HUES48 (cell line): ENCODE measurements around the gene ARFGEF2.

Experiments
- H3K27ac ChIP-seq: one replicate; pipeline ENCODE4 v1.7.0; 2013; ENCODE audit warnings: low read depth, low read length, inconsistent platforms
- H3K27me3 ChIP-seq: 2 replicates; pipeline ENCODE4 v1.6.1; 2013; ENCODE audit warnings: mild to moderate bottlenecking, low read length; ENCODE audit not compliant: control insufficient read depth, insufficient read depth
- H3K36me3 ChIP-seq: 2 replicates; pipeline ENCODE4 v1.6.1; 2013; ENCODE audit warnings: low read length; ENCODE audit not compliant: control insufficient read depth, insufficient read depth
- H3K4me1 ChIP-seq: 2 replicates; pipeline ENCODE4 v1.6.1; 2013; ENCODE audit warnings: mild to moderate bottlenecking, low read length; ENCODE audit not compliant: control insufficient read depth, insufficient read depth
- H3K4me3 ChIP-seq: 2 replicates; pipeline ENCODE4 v1.5.1; 2013; ENCODE audit warnings: mild to moderate bottlenecking, low read depth, low read length
- H3K9ac ChIP-seq: 2 replicates; pipeline ENCODE4 v1.6.1; 2013; ENCODE audit warnings: mild to moderate bottlenecking, low read depth, low read length, moderate library complexity
- H3K9me3 ChIP-seq: 2 replicates; pipeline ENCODE4 v1.6.1; 2013; ENCODE audit warnings: low read length; ENCODE audit not compliant: control insufficient read depth, insufficient read depth

Gene ARFGEF2

DNA sequence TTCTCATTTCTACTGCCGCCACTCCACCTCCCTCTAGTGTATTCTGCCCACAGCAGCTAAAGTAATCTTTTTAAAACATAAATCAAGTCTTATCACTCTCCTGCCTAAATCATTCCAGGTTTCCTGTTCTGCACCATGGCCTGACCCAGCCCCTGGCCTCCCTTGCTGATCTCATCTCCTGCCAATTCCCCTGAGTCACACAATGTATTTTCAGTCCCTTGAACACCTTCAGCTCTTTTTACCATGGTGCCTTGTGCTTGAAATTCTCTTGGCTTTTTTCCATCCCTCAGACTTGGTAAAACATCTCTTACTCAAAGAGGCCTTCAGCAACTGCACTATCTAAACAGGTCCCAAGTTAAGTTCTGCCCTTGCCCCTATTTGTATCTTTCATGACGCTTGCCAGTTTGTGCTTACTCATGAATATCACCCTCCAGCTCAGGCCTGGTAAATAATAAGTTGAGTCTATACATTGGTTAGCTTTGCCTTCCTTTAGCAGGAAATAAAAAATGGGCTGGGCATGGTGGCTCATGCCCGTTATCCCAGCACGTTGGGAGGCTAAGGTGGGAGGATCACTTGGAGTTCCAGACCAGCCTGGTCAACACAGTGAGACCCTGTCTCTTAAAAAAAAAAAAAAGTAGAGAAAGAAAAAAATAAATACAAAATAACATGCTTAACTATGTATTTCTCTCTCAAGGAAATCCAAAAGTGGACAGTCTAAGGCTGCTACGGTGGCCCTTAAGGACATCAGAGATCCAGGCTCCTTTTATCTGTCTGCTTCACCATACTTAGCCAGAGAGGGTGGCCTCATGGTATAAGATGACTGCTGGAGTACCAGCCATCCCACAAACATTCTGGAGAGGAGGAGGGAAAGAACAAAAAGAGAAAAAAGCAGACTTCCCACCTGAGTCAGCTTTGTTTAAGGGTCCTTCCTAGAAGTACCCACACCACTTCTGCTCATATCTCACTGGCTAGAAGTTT, 62.2 kb downstream of the ARFGEF2 start:
- H3K27ac ChIP-seq = no peak overlapping the region
- no peak overlapping the region for H3K4me3 ChIP-seq
- peaks cover 64% of the 10 kb centered on the region for H3K36me3 ChIP-seq

DNA sequence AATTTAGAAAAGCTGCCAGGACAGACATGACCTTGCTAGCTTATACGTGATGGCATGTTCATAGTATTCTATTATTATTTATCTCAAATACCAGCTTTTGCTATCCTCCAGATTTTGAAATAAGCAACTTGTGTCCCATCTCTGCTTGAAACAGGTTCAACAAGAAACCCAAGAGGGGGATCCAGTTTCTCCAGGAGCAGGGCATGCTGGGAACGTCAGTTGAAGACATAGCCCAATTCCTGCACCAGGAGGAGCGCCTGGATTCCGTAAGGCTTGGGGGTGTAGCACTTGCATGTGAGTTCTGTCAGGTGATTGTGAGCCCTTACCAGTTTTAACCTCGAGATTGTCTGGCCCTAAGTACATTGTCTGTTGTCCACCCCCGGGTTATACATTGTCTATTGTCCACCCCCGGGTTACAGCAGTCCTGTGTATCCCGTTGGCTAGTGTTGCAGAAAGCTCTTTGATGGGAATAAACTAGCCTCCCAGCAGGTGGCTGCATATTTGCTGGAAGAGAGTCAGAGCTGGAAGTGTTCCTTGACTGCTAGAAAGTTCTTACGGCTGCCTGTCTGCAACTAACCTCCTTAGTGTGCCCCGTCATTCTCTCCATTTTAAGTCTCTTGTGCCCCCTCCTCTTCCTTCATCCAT, 63.2 kb downstream of the ARFGEF2 start:
- H3K4me3 ChIP-seq = no peak overlapping the region
- H3K27me3 ChIP-seq = no peaks in the 10 kb centered on the region
- peaks cover 74% of the 10 kb centered on the region for H3K36me3 ChIP-seq
- no peaks in the 10 kb centered on the region for H3K4me1 ChIP-seq
- no peak overlapping the region for H3K9ac ChIP-seq
- no peak overlapping the region for H3K27ac ChIP-seq
- H3K9me3 ChIP-seq = peaks cover 13% of the 10 kb centered on the region

More for the DNA sequence above, 62.2 kb downstream of the ARFGEF2 start:
- Histone ChIP-seq H3K27me3 (no peaks in the 10 kb centered on the region), H3K4me1 (no peaks in the 10 kb centered on the region), H3K9ac (no peak overlapping the region), H3K9me3 (peaks cover 13% of the 10 kb centered on the region)

DNA sequence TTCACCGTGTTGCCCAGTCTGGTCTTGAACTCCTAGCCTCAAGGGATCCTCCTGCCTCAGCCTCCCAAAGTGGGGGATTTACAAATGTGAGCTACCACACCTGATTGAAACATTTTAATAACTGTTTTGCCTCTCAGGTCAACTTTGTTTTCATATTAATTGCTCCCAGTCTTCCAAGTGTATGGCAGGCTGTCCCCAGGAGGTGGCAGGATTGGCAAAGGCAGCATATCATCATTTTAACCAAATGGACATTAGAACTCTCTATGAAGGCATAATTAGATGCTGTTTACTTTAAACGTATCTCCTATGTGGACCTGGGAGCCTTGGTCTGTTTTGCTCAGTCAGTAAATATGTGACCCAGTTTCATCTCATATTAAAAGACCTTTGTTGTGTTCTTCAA, 65.4 kb downstream of the ARFGEF2 start:
- Histone ChIP-seq H3K4me3 (no peak overlapping the region), H3K27me3 (no peaks in the 10 kb centered on the region), H3K27ac (no peak overlapping the region), H3K9me3 (peaks cover 13% of the 10 kb centered on the region), H3K4me1 (no peaks in the 10 kb centered on the region), H3K9ac (no peak overlapping the region), H3K36me3 (peaks cover 95% of the 10 kb centered on the region)

DNA sequence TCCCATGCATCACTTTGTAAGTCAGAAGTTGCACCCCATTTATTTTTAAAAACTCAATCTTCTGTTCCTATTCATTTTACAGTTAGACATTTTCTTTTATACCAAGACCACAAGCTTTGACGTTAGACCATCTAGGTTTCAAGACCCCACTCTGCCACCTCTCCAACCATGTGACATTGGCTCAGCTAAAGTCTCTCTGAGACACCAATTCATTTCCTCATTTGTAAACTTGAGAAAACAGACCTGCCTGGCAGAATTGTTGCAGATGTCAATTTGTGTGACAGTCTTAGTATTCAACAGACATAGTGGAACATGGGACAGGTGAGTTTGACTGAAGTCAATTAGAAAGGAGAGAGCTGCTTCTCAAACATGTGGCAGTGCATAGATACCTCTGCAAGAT, 69.0 kb downstream of the ARFGEF2 start:
- Histone ChIP-seq H3K9ac (no peak overlapping the region), H3K9me3 (no peaks in the 10 kb centered on the region), H3K4me3 (no peak overlapping the region), H3K27me3 (no peaks in the 10 kb centered on the region), H3K27ac (no peak overlapping the region), H3K4me1 (no peaks in the 10 kb centered on the region), H3K36me3 (peaks cover 96% of the 10 kb centered on the region)

DNA sequence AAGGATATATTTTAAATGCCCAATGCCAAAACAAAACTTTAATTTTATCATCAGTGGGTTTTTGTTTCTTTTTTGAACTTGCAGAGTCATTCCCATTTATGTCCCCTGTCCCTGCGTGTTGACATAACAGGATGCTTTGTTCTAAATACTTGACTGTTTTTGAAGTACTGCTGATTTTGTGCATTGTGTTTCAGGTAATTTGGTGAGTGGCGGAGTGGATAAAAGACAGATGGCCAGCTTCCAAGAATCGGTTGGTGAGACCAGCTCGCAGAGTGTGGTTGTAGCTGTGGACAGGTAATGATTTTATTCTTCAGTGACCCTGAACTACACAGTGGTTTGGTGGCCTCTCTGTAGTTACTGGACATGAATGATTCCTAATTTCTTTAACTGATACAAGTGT, 74.1 kb downstream of the ARFGEF2 start:
- Histone ChIP-seq H3K9ac (no peak overlapping the region), H3K36me3 (peaks cover 95% of the 10 kb centered on the region), H3K9me3 (no peaks in the 10 kb centered on the region), H3K27ac (no peak overlapping the region), H3K27me3 (no peaks in the 10 kb centered on the region), H3K4me1 (no peaks in the 10 kb centered on the region), H3K4me3 (no peak overlapping the region)

DNA sequence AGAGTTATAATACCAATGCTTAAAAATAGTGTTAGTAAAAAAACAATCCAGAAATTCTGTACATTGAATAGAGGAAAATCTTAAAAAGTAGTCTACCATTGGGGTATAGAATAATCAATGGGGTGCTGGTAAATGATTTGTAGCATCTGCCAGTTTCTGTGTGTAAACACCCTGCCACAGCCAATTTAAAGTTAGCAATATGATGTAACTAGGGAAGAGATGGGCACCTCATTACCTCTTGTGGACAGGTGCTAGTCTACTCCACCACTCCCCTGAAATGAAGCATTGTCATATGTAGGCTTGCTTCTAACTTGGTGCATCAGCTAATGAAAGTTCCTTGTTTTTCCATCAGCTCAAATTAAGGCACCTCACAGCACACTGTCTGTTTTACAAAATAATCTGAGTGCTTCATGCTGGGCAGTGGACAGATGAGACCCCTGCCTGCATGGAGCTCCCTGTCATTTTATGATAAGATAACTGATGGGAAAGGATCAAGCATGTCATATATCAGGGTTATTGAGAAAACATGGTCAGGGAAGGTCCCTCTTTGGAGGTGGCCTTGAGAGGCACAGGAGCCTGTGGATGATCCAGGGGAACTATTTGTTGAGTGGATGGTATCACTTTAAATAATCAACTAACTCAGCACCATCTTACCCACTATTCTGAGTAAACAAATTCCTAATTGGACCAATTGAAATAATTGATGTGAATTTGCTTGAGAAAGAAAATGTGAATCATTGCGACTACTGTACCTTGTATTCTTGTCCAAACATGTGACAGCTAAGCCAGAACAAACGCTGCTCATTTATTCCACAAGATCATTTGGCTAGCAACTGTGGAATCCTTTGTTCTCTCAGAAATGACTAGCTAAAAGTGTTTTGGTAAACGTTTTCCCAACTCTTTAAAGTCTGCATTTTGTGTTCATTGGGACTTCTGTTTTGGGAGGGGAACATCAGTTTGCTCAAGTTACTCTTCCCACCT, 78.7 kb downstream of the ARFGEF2 start:
- H3K4me3 ChIP-seq = no peak overlapping the region
- H3K9ac ChIP-seq = no peak overlapping the region
- peaks cover 67% of the 10 kb centered on the region for H3K36me3 ChIP-seq
- no peak overlapping the region for H3K27ac ChIP-seq
- no peaks in the 10 kb centered on the region for H3K4me1 ChIP-seq
- H3K27me3 ChIP-seq = no peaks in the 10 kb centered on the region
- H3K9me3 ChIP-seq = no peaks in the 10 kb centered on the region

DNA sequence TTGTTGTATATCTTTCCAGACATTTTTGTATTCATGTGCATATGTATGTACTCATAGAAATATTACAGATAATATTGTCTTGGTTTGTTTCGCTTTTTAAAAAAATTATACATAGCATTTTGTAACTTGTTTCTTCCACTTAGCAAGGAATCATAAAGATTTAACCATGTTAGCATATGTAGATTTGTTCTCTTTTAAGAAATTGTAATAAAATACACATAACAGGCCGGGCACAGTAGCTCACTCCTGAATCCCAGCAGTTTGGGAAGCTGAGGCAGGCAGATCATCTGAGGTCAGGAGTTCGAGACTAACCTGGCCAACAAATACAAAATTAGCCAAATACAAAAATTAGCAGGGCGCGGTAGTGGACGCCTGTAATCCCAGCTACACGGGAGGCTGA, 80.2 kb downstream of the ARFGEF2 start:
- Histone ChIP-seq H3K36me3 (peaks cover 62% of the 10 kb centered on the region), H3K27ac (no peak overlapping the region)

DNA sequence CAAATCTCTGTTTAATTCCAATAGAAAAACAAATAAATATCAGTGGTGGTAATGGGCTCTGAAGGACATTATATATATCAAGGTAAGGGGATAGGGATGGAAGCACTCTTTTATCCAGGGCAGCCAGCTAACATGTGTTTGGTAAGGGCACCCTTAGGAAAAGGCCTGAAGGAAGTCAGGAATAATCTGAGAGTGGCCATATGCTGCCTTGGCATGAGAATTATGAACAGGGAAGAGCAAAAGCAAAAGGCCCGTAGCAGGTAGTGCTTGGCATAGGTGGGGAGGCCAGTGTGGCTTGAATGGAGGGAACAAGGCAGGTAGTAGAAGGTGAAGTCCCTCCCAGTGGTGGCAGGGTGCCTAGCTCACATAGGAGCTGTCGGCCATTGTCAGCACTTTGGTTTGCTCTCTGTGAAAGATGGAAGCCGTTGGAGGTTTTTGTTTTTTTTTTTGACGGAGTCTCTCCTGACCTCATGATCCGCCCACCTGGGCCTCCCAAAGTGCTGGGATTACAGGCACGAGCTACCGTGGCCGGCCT, 85.0 kb downstream of the ARFGEF2 start:
- Histone ChIP-seq H3K27ac (no peak overlapping the region), H3K27me3 (no peaks in the 10 kb centered on the region), H3K9ac (no peak overlapping the region), H3K9me3 (no peaks in the 10 kb centered on the region), H3K4me1 (no peaks in the 10 kb centered on the region), H3K36me3 (peaks cover 56% of the 10 kb centered on the region), H3K4me3 (no peak overlapping the region)

More for the DNA sequence above, 80.2 kb downstream of the ARFGEF2 start:
- Histone ChIP-seq H3K27me3 (no peaks in the 10 kb centered on the region), H3K4me1 (no peaks in the 10 kb centered on the region), H3K9ac (no peak overlapping the region), H3K4me3 (no peak overlapping the region), H3K9me3 (no peaks in the 10 kb centered on the region)

DNA sequence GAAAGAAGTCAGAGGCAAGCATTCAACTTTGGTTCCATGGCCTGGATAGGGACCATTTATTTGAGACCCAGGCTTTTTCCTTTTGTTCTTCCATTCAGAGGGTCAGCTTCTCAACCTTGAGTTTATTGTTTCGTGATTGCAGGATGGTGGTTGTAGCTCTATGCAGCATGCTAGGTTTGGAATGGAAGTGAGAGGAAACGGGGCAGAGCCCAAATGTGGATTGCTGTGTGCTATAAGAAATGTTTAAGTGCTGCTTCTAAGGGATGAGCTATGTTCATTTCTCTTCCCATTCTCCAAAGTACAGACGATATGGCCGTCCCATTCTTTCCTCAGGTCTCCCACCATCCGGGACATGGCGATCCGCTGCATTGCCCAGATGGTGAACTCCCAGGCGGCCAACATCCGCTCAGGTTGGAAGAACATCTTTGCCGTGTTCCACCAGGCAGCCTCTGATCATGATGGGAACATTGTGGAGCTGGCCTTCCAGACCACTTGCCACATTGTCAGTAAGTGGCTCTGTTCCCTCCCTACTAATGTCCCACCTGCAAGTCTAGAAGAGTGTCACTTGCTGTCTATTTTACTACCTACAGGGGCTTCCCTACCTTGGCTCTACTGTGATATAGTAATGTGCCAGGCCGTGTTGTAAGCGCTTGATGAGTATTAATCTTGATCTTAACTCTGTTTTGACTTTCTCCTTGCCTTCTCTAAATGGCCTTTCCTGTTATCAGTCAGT, 88.6 kb downstream of the ARFGEF2 start:
- no peaks in the 10 kb centered on the region for H3K9me3 ChIP-seq
- no peak overlapping the region for H3K9ac ChIP-seq
- H3K4me1 ChIP-seq = no peaks in the 10 kb centered on the region
- peaks cover 83% of the 10 kb centered on the region for H3K36me3 ChIP-seq
- no peak overlapping the region for H3K4me3 ChIP-seq
- no peak overlapping the region for H3K27ac ChIP-seq
- H3K27me3 ChIP-seq = no peaks in the 10 kb centered on the region

DNA sequence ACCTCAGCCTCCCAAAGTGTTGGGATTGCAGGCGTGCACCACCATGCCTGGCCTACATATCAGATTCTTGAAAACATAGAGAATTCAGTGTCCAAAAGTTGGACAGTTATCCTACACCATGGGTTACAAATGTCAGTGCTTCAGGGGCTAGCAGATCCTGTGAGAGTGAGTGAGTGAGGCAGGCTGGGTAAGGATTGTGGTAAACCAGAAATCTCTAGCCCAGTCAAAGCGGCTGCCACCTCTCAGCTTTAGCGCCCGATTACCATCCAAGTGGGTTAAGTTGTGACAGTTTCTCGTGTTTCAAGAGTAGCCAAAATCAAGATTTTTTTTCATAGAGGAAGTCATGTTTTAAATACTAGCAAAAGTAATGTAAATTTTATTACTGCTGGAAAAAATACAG, 102.7 kb downstream of the ARFGEF2 start:
- Histone ChIP-seq H3K4me3 (no peak overlapping the region), H3K4me1 (no peaks in the 10 kb centered on the region), H3K36me3 (peaks cover 61% of the 10 kb centered on the region), H3K9ac (no peak overlapping the region), H3K9me3 (no peaks in the 10 kb centered on the region), H3K27ac (no peak overlapping the region), H3K27me3 (no peaks in the 10 kb centered on the region)
